HG02610 (cell line): ENCODE measurements around the gene PHRF1.
"Not testable (repeated sequence)": the region's sequence is repeated elsewhere in the genome, so short reads cannot be mapped to it uniquely, and the experiment has no call there.

Experiments used
- ATAC-seq: cut with Tn5 transposase; IDR thresholded peaks from one replicate; pipeline ENCODE4 v1.9.1; 2021; ENCODE audit warnings: mild to moderate bottlenecking, moderate library complexity; ENCODE audit not compliant: unreplicated experiment

Gene PHRF1

GRCh38 chr11:626475-627307 lies 50.4 kb downstream of the PHRF1 start, which contains the start of gene SCT:
Gene SCT, minus strand, starts transcription at chr11:627181. Its CDS starts 38 bp downstream, at chr11:627143.
- ATAC-seq: no peak

- ATAC-seq: no peak
These were observed 51.0 kb downstream of the PHRF1 start for GRCh38 chr11:627308-627576.

- no peak for ATAC-seq
These were observed 51.8 kb downstream of the PHRF1 start for GRCh38 chr11:628056-628455.

- ATAC-seq: no peak
These were observed 52.9 kb downstream of the PHRF1 start for GRCh38 chr11:629237-629583.

GRCh38 chr11:630871-631270 lies 54.6 kb downstream of the PHRF1 start:
- no peak for ATAC-seq

- ATAC-seq: no peak
These were observed 59.8 kb downstream of the PHRF1 start for GRCh38 chr11:635945-636510.

- ATAC-seq: no peak
These were observed 60.5 kb downstream of the PHRF1 start, which contains the start of gene DRD4 for GRCh38 chr11:636511-637332. Gene DRD4, plus strand, starts transcription at chr11:637269. Its CDS starts 36 bp downstream, at chr11:637305.

GRCh38 chr11:637333-637592 lies 61.0 kb downstream of the PHRF1 start:
- no peak for ATAC-seq

GRCh38 chr11:637593-638521 lies 61.6 kb downstream of the PHRF1 start:
- no peak for ATAC-seq

GRCh38 chr11:638631-639331 lies 62.5 kb downstream of the PHRF1 start:
- no peak for ATAC-seq

- no peak for ATAC-seq
These were observed 63.2 kb downstream of the PHRF1 start for GRCh38 chr11:639332-639955.

- ATAC-seq: no peak
These were observed 63.9 kb downstream of the PHRF1 start for GRCh38 chr11:640021-640706.

GRCh38 chr11:641806-642370 lies 65.6 kb downstream of the PHRF1 start:
- no peak for ATAC-seq

GRCh38 chr11:643366-643765 lies 67.1 kb downstream of the PHRF1 start:
- no peak for ATAC-seq

GRCh38 chr11:643849-644738 lies 67.8 kb downstream of the PHRF1 start:
- ATAC-seq: no peak

GRCh38 chr11:645536-645935 lies 69.3 kb downstream of the PHRF1 start:
- ATAC-seq: no peak

GRCh38 chr11:646214-646613 lies 69.9 kb downstream of the PHRF1 start:
- ATAC-seq: no peak

- not testable (repeated sequence) for ATAC-seq
These were observed 71.4 kb downstream of the PHRF1 start for GRCh38 chr11:647672-648158.
